Measurements from ENCODE around the gene GAB2.

- TF ChIP-seq CTCF (IDR thresholded peaks at IDR 0.05), result no peak
- TF ChIP-seq POLR2A (IDR thresholded peaks at IDR 0.05), result no peak
These were observed 245.7 kb downstream of the GAB2 start for GRCh38 chr11:78171951-78172350.

Data from lower leg skin (tissue), 3 donors.